Measurements from ENCODE around the gene PNRC1.

DNA sequence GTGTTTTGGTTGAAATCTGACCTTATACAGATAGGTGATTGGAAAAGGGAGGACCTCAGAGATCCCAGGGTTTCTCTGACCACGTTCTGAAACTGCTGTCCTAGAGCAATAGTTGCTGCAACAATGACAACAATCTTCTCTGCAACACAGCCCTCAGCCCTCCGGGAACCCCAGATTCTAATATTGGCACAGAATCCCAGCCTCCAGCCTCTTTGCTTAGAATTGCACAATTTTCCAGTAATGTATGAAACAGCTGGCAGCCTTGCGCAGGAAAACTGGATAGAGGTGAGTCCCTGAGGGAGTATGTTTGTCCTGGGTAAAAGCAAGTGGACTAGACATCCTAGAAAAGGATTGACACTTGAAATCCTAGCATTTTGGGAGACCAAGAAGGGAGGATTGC is 30.4 kb upstream of the PNRC1 start:
- TF ChIP-seq, protein P1, sequence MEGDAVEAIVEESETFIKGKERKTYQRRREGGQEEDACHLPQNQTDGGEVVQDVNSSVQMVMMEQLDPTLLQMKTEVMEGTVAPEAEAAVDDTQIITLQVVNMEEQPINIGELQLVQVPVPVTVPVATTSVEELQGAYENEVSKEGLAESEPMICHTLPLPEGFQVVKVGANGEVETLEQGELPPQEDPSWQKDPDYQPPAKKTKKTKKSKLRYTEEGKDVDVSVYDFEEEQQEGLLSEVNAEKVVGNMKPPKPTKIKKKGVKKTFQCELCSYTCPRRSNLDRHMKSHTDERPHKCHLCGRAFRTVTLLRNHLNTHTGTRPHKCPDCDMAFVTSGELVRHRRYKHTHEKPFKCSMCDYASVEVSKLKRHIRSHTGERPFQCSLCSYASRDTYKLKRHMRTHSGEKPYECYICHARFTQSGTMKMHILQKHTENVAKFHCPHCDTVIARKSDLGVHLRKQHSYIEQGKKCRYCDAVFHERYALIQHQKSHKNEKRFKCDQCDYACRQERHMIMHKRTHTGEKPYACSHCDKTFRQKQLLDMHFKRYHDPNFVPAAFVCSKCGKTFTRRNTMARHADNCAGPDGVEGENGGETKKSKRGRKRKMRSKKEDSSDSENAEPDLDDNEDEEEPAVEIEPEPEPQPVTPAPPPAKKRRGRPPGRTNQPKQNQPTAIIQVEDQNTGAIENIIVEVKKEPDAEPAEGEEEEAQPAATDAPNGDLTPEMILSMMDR (IDR thresholded peaks at IDR 0.05; ENCODE audit: low read length): no peak
- TF ChIP-seq EZH2phosphoT487 (IDR thresholded peaks at IDR 0.05; ENCODE audit: low read length) (no peak), EZH2 (optimal IDR thresholded peaks at IDR 0.05; ENCODE audit: low read depth, low read length) (no peak)
